Measurements from ENCODE around the gene CEP164.

Gene CEP164

DNA sequence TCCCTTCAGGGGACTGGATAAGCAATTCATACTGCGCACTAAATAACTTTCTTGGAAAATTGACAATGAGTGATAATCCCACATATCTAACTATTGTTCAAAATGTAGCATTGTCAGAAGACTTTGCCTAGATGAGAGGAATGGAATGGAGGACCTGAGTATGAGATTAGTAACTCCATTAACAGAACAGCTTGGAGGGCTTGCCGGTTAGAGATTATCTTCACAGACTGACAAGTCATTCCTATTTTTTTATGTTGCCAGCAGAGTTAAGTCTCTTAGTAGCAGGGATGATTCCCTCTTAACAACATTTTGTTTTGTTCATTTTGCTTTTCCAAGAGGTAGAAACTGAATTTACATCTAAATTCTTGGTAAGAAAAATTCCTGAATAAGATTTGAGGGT lies 43.6 kb upstream of the CEP164 start:
- TF ChIP-seq, protein P1, sequence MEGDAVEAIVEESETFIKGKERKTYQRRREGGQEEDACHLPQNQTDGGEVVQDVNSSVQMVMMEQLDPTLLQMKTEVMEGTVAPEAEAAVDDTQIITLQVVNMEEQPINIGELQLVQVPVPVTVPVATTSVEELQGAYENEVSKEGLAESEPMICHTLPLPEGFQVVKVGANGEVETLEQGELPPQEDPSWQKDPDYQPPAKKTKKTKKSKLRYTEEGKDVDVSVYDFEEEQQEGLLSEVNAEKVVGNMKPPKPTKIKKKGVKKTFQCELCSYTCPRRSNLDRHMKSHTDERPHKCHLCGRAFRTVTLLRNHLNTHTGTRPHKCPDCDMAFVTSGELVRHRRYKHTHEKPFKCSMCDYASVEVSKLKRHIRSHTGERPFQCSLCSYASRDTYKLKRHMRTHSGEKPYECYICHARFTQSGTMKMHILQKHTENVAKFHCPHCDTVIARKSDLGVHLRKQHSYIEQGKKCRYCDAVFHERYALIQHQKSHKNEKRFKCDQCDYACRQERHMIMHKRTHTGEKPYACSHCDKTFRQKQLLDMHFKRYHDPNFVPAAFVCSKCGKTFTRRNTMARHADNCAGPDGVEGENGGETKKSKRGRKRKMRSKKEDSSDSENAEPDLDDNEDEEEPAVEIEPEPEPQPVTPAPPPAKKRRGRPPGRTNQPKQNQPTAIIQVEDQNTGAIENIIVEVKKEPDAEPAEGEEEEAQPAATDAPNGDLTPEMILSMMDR (IDR thresholded peaks at IDR 0.05; ENCODE audit: control insufficient read depth, insufficient read depth, low read depth, low read length, missing control alignments): no peak
- H3K4me3 ChIP-seq (ENCODE audit: control insufficient read depth, low read depth, low read length): no peak overlapping the region
- no peak for DNase-seq (ENCODE audit: low read depth)

DNA sequence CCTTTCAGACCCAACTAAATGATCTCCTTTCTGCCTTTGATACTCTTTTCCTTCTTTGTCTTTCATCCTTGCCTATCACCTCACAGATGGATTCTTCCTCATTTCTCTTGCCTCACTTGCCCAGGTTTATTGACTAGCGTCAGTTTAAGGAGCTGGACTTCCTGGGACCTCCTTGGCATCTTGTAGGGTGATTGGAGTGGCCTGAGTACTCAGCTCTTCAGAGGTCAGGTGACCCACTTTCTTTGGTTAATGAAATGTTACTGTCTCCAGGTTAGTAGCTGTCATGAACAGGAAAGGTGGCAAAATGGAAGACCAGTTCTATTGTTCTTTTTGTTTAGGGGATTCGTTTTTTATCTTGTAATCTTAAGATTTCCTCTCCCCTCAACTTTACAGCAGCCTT lies 41.1 kb upstream of the CEP164 start:
- TF ChIP-seq, protein P1 (IDR thresholded peaks at IDR 0.05; ENCODE audit: control insufficient read depth, insufficient read depth, low read depth, low read length, missing control alignments): no peak
- no peak overlapping the region for H3K4me3 ChIP-seq (ENCODE audit: control insufficient read depth, low read depth, low read length)
- DNase-seq (ENCODE audit: low read depth): no peak

DNA sequence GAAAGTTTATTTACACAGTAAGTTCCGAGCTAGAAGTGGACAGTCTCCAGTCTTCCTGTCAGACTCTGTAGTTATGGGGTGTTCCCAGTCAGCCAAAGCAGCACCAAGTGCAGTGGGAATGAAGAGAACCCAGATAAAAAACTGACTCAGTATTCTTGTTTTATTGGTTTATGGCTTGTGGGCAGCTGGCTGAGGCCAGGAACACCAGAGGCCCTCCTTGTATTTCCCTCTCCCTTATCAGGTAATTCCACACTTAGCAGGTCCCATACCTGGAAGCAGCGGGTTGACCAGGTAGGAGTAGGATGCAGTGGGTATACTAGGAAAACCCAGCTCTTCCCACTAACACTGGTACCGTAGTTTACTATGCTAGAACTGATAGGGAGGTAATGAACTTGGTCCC lies 40.0 kb upstream of the CEP164 start:
- TF ChIP-seq, protein P1 (IDR thresholded peaks at IDR 0.05; ENCODE audit: control insufficient read depth, insufficient read depth, low read depth, low read length, missing control alignments): no peak
- H3K4me3 ChIP-seq (ENCODE audit: control insufficient read depth, low read depth, low read length): no peak overlapping the region
- no peak for DNase-seq (ENCODE audit: low read depth)

DNA sequence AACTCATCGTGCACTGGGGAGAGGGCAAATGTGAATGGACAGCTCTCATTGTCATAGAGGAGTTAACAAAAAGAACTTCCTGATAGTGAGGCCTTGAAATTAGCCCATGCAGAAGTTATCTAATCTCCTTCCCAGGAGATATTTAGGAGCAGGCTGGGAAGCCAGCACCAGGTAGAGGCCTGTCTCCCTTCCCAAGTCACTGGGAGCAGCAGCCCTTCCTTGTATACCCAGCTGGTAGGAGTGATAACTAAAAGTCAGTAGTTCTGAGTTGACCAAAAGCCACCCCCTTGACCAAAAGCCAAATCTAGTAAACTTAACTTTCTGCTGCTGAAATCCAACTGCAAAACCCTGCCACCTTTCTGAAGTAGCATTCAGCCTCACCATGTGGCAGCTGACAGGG lies 37.9 kb upstream of the CEP164 start:
- no peak overlapping the region for H3K4me3 ChIP-seq (ENCODE audit: control insufficient read depth, low read depth, low read length)
- TF ChIP-seq, protein P1 (IDR thresholded peaks at IDR 0.05; ENCODE audit: control insufficient read depth, insufficient read depth, low read depth, low read length, missing control alignments): no peak
- DNase-seq (ENCODE audit: low read depth): no peak

DNA sequence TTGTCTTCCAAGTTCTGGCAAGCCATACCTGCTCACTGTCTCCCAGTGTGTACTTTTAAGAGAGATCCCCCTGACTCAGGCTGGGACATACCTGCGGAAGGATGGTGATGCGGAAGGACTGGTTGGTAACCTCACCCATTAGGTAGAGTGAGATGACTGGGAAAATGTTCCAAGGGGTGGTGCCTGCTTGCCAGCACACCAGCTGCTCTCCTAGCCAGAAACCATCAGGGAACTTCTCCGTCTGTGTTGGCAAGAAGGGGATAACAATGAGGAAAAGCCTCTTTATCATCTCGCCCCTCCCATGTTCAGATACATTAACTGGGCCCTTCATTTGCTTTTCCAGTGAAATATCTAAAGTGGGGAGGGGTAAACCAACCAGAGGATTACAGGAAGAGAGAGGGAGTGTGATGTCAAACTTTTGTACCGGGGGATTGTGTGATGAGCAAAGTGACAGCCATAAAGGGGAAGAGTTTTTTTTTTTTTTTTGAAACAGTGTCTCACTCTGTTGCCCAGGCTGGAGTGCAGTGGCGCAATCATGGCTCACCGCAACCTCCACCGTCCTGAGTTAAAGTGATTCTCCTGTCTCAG lies 36.8 kb upstream of the CEP164 start, which contains the start of gene BACE1-AS:
TSS of gene BACE1-AS (plus strand) at position 538 of the 588 bp plus-strand sequence.
- H3K4me3 ChIP-seq (ENCODE audit: control insufficient read depth, low read depth, low read length): no peak within 1 kb of the TSS
- no peak for DNase-seq (ENCODE audit: low read depth)
- TF ChIP-seq, protein P1 (IDR thresholded peaks at IDR 0.05; ENCODE audit: control insufficient read depth, insufficient read depth, low read depth, low read length, missing control alignments): no peak

DNA sequence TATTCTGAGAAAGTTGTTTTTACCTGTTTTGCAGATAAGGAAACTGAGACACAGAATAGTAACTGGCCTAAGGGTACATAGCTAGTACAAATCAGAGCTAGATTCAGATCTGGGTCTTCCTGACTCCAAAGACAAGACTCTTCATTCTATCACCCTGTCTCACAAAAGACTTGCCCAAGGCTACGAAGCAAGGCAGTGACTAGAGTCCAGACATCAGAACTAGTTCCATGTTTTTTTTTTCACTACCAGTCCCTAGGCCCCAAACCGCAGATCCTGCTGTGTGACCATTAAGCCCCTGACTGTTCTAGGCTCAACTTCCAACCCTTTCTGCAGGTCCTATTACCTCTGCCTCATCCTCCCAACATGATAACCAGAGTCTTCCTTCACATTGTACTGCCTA lies 35.0 kb upstream of the CEP164 start:
- TF ChIP-seq, protein P1 (IDR thresholded peaks at IDR 0.05; ENCODE audit: control insufficient read depth, insufficient read depth, low read depth, low read length, missing control alignments): no peak
- no peak overlapping the region for H3K4me3 ChIP-seq (ENCODE audit: control insufficient read depth, low read depth, low read length)
- DNase-seq (ENCODE audit: low read depth): no peak

All from AG09309 (cell line).